OCI-LY3 (cell line): ENCODE results near the gene LINC00632.

Experiments used
- EZH2phosphoT487 ChIP-seq: fragments of 200-600 bp; shearing (Covaris generic); IDR thresholded peaks from 2 replicates; pipeline ENCODE4 v1.6.1; 2018; ENCODE audit warnings: antibody characterized with exemption, mixed run types, low read depth
- TF ChIP-seq, protein P1 (sequence below): fragments of 200-600, 300-600 bp; sonication (generic); IDR thresholded peaks from 2 replicates; pipeline ENCODE4 v1.5.1; 2014; ENCODE audit warnings: antibody characterized with exemption, low read length, low read depth

DNA sequence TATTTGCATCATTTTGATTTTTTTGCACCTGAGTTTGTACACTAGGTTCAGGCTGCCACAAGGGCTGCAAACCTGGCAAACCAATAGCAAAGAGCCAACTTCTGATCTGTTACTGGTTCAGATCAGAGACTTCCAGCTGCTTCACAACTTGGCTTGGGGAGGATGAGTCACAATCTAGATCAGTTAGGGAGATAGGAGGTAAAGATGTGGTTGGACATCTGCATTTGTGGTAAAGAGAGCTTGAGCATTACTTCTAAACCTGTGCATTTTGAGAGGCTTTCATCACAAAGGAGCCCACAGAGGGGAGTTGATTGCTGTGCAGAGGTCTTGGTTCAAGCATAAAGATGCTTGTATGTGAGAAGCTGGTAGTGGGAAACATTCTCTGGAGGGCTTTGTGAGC is 34.5 kb downstream of the LINC00632 start:
- TF ChIP-seq, protein P1, sequence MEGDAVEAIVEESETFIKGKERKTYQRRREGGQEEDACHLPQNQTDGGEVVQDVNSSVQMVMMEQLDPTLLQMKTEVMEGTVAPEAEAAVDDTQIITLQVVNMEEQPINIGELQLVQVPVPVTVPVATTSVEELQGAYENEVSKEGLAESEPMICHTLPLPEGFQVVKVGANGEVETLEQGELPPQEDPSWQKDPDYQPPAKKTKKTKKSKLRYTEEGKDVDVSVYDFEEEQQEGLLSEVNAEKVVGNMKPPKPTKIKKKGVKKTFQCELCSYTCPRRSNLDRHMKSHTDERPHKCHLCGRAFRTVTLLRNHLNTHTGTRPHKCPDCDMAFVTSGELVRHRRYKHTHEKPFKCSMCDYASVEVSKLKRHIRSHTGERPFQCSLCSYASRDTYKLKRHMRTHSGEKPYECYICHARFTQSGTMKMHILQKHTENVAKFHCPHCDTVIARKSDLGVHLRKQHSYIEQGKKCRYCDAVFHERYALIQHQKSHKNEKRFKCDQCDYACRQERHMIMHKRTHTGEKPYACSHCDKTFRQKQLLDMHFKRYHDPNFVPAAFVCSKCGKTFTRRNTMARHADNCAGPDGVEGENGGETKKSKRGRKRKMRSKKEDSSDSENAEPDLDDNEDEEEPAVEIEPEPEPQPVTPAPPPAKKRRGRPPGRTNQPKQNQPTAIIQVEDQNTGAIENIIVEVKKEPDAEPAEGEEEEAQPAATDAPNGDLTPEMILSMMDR: no peak
- no peak for TF ChIP-seq EZH2phosphoT487
